Vagina (tissue), 2 donors: ENCODE measurements around the gene BCL2L13. TPM values are rescaled to one million over a fixed set of nuclear protein-coding genes. Genes with fewer than 3 reads are reported as not detected.

Source experiments
- DNase-seq, 2 donors: peaks; one replicate each; pipeline ENCODE4 v3.0.0-alpha.2; 2017; ENCODE audit errors: extremely low spot score in 2 of 2
- H3K27ac ChIP-seq: fragments of 200-600 bp; sonication (generic); one replicate; pipeline ENCODE4 v1.5.1; 2019
- H3K27me3 ChIP-seq: fragments of 200-600 bp; sonication (generic); one replicate; pipeline ENCODE4 v1.5.1; 2019
- H3K36me3 ChIP-seq, 2 donors: fragments of 200-600 bp; sonication (generic); one replicate each; pipeline ENCODE4 v1.5.1; 2017 to 2019
- H3K4me1 ChIP-seq: fragments of 200-600 bp; sonication (generic); one replicate; pipeline ENCODE4 v1.5.1; 2019
- H3K4me3 ChIP-seq, 2 donors: fragments of 200-600 bp; sonication (generic); 1 replicate in 1 of 2; 2 replicates in 1 of 2; pipeline ENCODE4 v1.5.1; 2016 to 2019
- H3K9me3 ChIP-seq: fragments of 200-600 bp; sonication (generic); one replicate; pipeline ENCODE4 v1.5.1; 2019
- POLR2A ChIP-seq, 2 donors: fragments of 450-650 bp; IDR thresholded peaks; one replicate each; pipeline ENCODE4 v1.6.1; 2017; ENCODE audit warnings: antibody characterized with exemption in 2 of 2, mild to moderate bottlenecking in 2 of 2, moderate library complexity in 2 of 2
- POLR2AphosphoS5 ChIP-seq, 2 donors: sonication (generic); formaldehyde crosslinking; IDR thresholded peaks; one replicate each; pipeline ENCODE4 v1.9.0; 2017; ENCODE audit warnings: antibody characterized with exemption in 2 of 2, mild to moderate bottlenecking in 2 of 2, low read depth in 1 of 2; ENCODE audit not compliant: insufficient read depth in 1 of 2
- intact Hi-C: fragments of 100-400 bp; cut with DNase I; formaldehyde crosslinking; loops from one replicate; pipeline ENCODE4 v1.15.1; 2023
- total RNA-seq: library from RNA; depleted of rRNA; stranded (reverse); fragments of >200 nt; gene quantifications from one replicate; pipeline ENCODE4 v1.2.3, GENCODE V29; 2016
- TF ChIP-seq, protein P1 (sequence below), 3 experiments: fragments of 450-650 bp in 2 of 3; fragments of 200-600 bp in 1 of 3; sonication (generic) in 1 of 3; IDR thresholded peaks; one replicate each; pipeline ENCODE4 v1.5.1; 2017 to 2019; ENCODE audit warnings: antibody characterized with exemption in 3 of 3, mild to moderate bottlenecking in 2 of 3, moderate library complexity in 2 of 3

BCL2L13 gene
- total RNA-seq, 1 donor from 2014 or later = 41.3 TPM

DNA sequence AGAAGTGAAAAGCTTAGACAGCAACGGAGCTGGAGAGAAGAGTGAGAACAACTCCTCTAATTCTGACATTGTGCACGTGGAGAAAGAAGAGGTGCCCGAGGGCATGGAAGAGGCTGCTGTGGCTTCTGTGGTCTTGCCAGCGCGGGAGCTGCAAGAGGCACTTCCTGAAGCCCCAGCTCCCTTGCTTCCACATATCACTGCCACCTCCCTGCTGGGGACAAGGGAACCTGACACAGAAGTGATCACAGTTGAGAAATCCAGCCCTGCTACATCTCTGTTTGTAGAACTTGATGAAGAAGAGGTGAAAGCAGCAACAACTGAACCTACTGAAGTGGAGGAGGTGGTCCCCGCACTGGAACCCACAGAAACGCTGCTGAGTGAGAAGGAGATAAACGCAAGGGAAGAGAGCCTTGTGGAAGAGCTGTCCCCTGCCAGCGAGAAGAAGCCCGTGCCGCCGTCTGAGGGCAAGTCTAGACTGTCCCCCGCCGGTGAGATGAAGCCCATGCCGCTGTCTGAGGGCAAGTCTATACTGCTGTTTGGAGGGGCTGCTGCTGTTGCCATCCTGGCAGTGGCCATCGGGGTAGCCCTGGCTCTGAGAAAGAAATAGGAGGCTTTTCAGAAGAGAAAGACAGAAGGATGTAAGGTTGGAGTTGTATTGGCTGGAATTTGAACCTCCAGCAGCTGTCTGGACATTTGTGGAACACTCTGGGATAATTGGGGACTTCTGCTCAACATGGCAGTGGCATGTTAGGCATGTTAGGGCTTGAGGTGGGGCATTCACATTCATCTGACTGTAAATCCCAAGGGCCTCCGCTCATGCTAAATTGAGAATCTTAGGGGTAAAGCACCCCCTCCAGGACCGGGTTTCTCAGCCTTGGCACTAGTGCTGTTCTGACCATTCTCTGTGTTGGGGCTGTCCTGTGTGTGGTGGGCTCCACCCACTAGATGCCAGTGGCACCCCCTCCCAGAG, 88.7 kb downstream of the BCL2L13 start:
- H3K27me3 ChIP-seq = no peaks in the 10 kb centered on the region
- intact Hi-C loops = no loop called here
- no peaks in the 10 kb centered on the region for H3K9me3 ChIP-seq

DNA sequence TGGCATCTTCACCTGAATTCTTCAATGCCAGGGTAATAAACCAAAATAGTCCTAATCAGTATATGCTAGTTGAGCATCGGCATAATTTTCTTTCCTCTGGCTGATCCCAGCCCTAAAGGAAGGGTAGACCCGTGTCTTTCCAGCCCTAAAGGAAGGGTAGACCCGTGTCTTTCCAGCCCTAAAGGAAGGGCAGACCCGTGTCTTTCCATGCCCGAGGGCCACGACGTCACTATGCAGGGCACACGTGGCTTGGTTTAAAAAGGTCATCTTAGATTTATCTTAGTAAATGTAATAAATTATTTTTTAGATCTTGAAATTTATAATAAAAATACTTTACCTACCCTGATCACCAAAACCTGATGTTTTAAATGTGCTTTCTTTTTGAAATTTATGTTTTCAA, 90.2 kb downstream of the BCL2L13 start:
- no peaks in the 10 kb centered on the region for H3K27me3 ChIP-seq
- H3K9me3 ChIP-seq = no peaks in the 10 kb centered on the region
- TF ChIP-seq POLR2AphosphoS5 (IDR thresholded peaks at IDR 0.05; ENCODE audit: insufficient read depth in 1 of 2, low read depth in 1 of 2) (no peak), POLR2A (IDR thresholded peaks at IDR 0.05) (no peak)
- TF ChIP-seq, protein P1, sequence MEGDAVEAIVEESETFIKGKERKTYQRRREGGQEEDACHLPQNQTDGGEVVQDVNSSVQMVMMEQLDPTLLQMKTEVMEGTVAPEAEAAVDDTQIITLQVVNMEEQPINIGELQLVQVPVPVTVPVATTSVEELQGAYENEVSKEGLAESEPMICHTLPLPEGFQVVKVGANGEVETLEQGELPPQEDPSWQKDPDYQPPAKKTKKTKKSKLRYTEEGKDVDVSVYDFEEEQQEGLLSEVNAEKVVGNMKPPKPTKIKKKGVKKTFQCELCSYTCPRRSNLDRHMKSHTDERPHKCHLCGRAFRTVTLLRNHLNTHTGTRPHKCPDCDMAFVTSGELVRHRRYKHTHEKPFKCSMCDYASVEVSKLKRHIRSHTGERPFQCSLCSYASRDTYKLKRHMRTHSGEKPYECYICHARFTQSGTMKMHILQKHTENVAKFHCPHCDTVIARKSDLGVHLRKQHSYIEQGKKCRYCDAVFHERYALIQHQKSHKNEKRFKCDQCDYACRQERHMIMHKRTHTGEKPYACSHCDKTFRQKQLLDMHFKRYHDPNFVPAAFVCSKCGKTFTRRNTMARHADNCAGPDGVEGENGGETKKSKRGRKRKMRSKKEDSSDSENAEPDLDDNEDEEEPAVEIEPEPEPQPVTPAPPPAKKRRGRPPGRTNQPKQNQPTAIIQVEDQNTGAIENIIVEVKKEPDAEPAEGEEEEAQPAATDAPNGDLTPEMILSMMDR (IDR thresholded peaks at IDR 0.05) = no peak
- DNase-seq = no peak
- no peak overlapping the region for H3K4me3 ChIP-seq
- intact Hi-C loops = no loop called here
- H3K27ac ChIP-seq = no peak overlapping the region
- H3K4me1 ChIP-seq = peaks cover 10% of the 10 kb centered on the region
- H3K36me3 ChIP-seq = peaks cover 3 to 47% of the 10 kb centered on the region in 2 donors

More for the DNA sequence above, 88.7 kb downstream of the BCL2L13 start:
- no peak for TF ChIP-seq POLR2A (IDR thresholded peaks at IDR 0.05)
- no peak for TF ChIP-seq POLR2AphosphoS5 (IDR thresholded peaks at IDR 0.05; ENCODE audit: insufficient read depth in 1 of 2, low read depth in 1 of 2)
- TF ChIP-seq, protein P1 (IDR thresholded peaks at IDR 0.05) = no peak
- Histone ChIP-seq H3K36me3 (peaks cover 3 to 39% of the 10 kb centered on the region in 2 donors), H3K4me1 (peaks cover 10% of the 10 kb centered on the region), H3K27ac (no peak overlapping the region), H3K4me3 (no peak overlapping the region)
- DNase-seq = no peak

GRCh38 chr22:17729561-17729960, 91.0 kb downstream of the BCL2L13 start:
- Histone ChIP-seq H3K9me3 (no peaks in the 10 kb centered on the region), H3K4me3 (no peak overlapping the region), H3K36me3 (peaks cover 3 to 47% of the 10 kb centered on the region in 2 donors), H3K4me1 (peaks cover 3% of the 10 kb centered on the region), H3K27me3 (no peaks in the 10 kb centered on the region), H3K27ac (no peak overlapping the region)
- intact Hi-C loops = no loop called here
- TF ChIP-seq, protein P1 (IDR thresholded peaks at IDR 0.05) = no peak
- TF ChIP-seq POLR2AphosphoS5 (IDR thresholded peaks at IDR 0.05; ENCODE audit: insufficient read depth in 1 of 2, low read depth in 1 of 2) = no peak
- no peak for DNase-seq

GRCh38 chr22:17732251-17732854, 93.8 kb downstream of the BCL2L13 start:
- DNase-seq = no peak
- Histone ChIP-seq H3K36me3 (peaks cover 2 to 41% of the 10 kb centered on the region in 2 donors), H3K27ac (no peak overlapping the region), H3K27me3 (no peaks in the 10 kb centered on the region), H3K4me1 (no peaks in the 10 kb centered on the region), H3K4me3 (no peak overlapping the region), H3K9me3 (no peaks in the 10 kb centered on the region)
- no peak for TF ChIP-seq POLR2A (IDR thresholded peaks at IDR 0.05)
- TF ChIP-seq, protein P1 (IDR thresholded peaks at IDR 0.05) = no peak
- TF ChIP-seq POLR2AphosphoS5 (IDR thresholded peaks at IDR 0.05; ENCODE audit: insufficient read depth in 1 of 2, low read depth in 1 of 2) = no peak
- intact Hi-C loops = no loop called here
